Activated T-cell treated with anti-CD3 and anti-CD28 coated beads for 4 hours (primary cell): ENCODE data around the gene SAXO1.

Experiments
- DNase-seq: peaks from one replicate; pipeline ENCODE4 v3.0.0-alpha.2; 2020

The SAXO1 gene

DNA sequence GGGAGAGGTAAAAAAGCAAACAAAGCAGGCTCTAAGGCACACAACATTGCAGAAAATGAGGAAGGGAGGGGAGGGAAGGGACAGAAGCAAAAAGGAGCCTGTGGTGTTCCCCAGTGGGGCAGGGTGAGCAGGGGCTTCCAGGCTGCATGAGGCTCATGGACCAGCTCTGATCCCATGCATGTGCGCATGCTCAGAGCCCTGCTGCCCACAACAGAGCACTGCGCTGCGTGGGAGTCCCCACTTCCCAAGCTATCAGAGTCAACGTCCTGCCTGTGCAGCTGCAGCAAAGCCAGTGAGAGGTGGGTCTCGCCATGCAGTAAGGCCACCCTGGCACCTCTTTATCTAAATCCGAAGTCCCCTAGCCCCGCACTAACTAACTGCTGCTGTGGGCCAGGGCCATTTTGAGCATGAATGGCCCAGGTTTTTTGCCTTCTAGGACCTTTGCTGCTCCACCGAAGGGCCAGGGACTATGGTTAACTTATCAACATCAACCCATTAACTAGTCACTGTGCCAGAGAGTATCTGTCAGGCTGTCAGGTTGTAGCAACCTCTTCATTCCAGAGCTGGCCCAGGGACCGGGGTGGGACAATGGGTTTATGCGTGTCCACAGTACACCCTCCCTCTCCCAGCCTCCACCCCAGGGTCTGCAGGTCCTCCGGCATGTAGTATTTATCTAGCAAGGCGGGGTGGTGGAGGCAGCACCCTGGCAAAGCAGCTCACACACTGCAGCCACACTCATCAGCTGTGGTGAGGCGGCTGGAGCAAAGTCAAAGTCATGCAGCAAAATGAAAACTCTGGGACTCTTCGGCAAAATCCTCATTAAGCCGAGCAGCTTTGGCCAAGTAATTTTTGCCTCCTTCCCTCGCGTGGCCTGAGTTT is 123.6 kb downstream of the SAXO1 start:
- DNase-seq, result no peak

- DNase-seq, result no peak
These were observed 124.9 kb downstream of the SAXO1 start for GRCh38 chr9:18907927-18908625.

DNA sequence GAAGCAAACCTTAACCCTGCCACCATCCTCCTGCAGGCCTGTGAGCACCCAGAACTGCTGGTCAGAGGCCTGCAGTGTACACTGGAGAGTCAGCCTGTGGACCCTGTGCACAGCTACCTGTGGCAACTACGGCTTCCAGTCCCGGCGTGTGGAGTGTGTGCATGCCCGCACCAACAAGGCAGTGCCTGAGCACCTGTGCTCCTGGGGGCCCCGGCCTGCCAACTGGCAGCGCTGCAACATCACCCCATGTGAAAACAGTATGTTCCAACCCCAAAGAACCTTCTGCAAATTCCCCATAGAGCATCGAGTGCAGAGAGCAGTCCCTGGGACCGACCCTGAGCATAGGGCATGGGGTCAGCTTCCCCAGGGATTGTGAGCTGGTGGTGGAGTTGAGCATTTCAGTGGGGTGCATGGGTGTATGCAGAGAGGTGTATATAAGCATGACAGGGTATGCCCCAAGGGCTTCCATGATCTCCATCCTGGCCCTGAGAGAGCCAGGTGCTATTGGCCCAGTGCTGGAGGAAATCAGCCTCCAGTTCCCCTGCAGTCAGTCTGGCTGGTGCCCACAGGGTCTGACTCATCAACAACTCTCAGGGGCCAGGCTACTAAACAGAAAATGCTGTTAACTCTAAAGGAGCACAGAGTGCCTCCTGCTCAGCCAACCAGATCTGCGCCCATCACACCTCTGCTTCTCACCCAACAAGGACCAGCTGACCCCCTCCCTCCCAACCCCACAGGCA is 126.2 kb downstream of the SAXO1 start:
- DNase-seq, result no peak

DNA sequence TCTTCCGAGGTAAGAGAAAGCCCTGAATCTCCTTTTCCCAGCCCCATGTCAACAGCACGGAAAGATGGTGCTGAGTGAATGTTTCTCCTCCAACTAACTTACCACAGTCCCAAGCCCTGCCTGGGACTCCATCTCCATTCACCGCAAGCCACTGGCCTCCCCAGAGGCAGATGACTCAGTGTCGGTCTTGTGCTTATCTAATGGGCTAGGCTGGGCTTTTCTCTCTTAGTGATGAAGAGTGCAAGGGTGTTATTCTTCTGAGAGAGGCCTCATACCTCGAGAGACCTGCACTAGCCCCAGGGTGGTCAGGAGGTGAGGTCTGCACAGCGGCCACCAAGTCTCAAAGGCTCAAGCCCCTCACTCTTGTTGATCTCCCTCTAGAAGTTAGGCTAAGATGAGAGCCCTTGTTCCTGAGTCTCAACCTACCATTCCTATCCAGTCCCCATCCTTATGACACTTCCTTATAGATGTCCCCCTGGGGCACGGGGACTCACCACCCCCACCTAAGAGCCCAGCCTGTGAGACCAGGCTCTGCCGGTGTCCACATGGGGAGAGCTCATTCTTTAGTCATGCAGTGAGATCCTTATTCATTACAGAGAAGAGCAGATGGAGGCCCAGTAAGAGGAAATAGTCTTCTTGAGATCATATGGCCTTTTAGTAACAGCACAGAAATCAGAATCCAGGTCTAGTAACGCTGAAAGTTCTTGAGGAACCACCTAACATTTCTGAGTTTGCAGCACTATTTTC is 127.0 kb downstream of the SAXO1 start:
- DNase-seq, result no peak

DNA sequence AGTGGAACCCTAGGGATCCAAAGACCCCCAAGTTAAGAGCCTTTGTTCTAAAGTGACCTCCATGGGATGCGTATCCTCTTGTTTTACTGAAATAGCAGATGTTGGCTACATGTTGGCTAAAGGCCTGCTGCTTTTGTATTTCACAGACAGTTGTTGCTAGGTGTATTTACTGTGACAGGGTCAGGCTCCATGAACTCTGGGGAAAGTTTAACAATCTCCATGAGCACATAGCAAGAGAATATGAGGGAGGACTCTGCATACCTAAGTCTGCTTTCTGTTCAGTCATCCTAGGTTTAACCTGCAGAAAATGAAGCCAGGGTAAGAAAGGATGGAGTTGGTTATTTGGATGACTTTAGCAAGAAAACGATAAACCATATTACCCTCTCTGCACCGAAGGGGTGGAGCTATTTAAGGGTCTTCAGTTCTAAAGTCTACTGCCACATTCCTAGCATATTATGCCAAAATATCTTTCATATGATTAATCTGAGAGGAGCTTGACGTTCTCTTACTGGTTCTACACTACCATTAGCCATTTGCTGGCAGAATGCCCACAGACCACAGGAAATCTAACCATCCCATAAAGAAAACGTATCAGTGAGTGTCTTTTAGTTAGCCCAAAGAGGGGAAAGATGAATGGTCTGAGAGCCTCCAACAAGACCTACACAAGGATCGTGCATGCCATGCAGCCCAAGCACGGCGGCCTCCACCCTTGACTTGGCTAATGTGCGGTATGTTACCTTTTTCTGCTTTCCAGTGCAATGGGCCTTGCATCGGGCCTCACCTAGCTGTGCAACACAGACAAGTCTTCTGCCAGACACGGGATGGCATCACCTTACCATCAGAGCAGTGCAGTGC is 127.8 kb downstream of the SAXO1 start:
- DNase-seq, result no peak

DNA sequence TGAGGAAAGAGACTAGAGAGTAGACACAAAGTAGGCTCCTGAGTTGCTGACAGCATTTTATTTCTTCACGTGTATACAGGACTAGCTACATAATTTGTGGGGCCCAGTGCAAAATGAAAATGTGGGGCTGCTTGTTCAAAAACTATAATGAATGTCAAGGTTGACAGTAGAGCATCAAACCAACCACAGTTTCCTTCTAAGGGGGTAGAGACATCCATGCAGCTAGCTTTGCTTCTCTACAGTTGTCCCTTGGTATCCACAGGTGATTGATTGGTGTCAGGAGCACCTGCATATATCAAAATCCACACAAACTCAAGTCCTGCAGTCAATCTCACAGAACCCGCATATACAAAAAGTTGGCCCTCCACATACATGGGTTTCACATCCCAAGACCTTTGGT is 129.6 kb downstream of the SAXO1 start:
- no peak for DNase-seq

GRCh38 chr9:18896531-18897179 is 136.4 kb downstream of the SAXO1 start:
- no peak for DNase-seq

DNA sequence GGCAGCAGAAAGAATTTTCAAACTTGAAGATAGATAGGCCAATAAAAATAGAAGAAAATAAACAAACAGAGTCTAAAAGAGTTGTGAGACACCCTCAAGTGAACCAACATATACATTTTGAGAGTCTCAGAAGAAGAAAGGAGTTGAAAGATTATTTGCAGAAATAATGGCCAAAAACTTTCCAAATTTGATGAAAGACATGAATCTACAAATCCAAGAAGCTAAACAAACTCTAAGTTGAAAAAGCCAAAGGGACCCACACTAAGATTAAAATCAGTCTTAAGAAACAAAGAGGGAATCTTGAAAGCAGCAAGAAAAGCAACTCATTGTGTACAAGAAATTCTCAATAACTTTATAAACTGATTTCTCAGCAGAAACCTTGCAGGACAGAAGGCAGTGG is 137.0 kb downstream of the SAXO1 start:
- no peak for DNase-seq

- no peak for DNase-seq
These were observed 139.5 kb downstream of the SAXO1 start for GRCh38 chr9:18893491-18893890.

DNA sequence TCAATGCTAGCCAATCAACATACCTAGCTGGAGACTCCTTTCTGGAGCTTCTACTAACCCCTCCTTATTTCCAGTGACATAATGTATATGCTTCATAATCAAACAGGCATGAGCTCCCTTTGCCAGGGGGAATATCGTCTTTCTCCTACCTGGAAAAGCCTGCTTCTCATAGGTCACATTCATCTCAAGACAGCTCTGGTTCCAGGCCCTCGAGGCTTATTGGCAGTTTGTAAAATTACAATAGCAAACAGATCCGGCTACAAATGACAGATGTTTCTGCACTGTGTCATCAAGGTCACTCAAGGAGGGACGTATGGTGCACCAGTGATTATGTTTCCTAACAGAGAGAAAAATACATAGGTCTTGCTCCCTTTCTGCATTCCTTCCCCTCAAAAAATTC is 140.0 kb downstream of the SAXO1 start:
- no peak for DNase-seq

DNA sequence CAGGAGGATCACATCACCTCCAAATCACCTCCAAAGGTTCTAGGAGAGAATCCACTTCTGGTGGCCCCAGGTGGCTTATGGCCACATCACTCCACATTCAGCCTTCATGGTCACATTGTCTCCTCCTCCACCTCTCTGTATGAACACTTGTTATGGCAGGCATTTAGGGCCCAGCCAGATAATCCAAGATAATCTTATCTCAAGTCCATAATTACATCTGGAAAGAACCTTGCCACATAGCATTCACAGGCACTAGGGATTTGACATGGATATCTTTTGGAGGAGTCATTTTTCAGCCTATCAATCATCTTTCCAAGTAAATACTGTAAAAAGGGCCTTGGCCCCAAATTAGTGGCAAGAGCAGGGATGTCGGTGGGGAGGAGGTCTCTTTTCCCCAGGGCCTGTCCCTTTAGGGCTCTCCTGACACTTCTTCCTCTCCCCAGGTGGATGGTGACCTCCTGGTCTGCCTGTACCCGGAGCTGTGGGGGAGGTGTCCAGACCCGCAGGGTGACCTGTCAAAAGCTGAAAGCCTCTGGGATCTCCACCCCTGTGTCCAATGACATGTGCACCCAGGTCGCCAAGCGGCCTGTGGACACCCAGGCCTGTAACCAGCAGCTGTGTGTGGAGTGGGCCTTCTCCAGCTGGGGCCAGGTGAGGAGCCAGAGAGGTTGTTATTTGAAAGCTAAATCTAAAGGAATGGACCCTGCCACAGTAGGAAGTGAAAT is 140.9 kb downstream of the SAXO1 start:
- no peak for DNase-seq

DNA sequence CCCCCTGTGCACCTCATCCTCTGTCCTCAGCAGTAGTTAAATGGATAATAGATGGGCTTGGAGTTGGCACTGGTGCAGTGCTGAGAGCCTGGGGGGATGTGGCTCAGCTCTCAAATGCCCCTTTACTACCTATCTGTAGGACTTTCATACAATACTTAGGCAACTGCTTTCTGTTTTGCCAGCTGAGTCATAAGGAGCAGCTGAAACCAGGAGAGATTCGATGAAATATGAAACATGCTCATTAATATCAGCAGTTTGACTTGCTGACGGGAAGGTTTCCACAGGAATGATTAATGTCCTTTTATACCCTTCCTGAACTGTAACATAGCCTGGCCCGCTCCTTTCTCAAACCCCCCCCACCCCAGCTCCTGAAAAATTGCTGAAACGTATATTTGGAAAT is 142.6 kb downstream of the SAXO1 start:
- no peak for DNase-seq

DNA sequence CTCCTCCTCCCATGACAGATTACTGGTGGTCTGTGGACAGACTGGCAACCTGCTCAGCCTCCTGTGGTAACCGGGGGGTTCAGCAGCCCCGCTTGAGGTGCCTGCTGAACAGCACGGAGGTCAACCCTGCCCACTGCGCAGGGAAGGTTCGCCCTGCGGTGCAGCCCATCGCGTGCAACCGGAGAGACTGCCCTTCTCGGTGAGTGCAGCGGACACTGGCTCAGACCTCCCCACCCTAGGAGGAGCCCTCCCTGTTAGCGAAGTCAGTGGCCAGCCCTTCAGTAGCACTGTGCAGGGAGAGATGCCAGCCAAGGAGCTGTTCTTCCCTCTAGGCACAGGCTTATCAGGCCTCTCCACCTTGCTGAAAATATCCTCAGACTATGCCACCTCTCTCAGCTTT is 143.5 kb downstream of the SAXO1 start:
- no peak for DNase-seq

- no peak for DNase-seq
These were observed 144.7 kb downstream of the SAXO1 start for GRCh38 chr9:18888290-18888689.

DNA sequence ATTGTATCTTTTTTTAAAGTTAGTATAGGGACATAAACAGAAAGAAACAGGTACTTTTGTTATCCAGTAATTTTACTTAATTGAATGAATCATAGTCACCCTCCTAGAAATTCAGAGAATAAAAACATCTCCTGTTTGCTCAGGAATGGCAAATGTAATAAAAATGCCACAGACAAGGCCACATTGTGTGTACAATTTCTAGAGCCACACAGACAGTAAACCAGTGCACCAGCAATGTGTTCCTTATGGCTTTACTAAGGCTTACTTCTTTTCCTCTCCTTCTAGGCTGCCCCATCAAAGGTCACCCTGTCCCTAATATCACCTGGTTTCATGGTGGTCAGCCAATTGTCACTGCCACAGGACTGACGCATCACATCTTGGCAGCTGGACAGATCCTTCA is 145.5 kb downstream of the SAXO1 start:
- no peak for DNase-seq

GRCh38 chr9:18881758-18882157 is 151.3 kb downstream of the SAXO1 start:
- no peak for DNase-seq

- DNase-seq, result no peak
These were observed 155.0 kb downstream of the SAXO1 start for GRCh38 chr9:18877984-18878383.
